Hepatocyte (in vitro differentiated cells): ENCODE data around the gene LBX1.

ENCODE experiments used
- CTCF ChIP-seq: fragments of 200-600 bp; sonication (generic); IDR thresholded peaks from 2 replicates; pipeline ENCODE4 v1.5.1; 2016; ENCODE audit warnings: antibody characterized with exemption, mild to moderate bottlenecking; ENCODE audit not compliant: poor library complexity
- EZH2phosphoT487 ChIP-seq: fragments of 200-600 bp; sonication (generic); IDR thresholded peaks from one replicate; pipeline ENCODE4 v1.6.1; 2018; ENCODE audit warnings: antibody characterized with exemption, mild to moderate bottlenecking, low read depth, moderate library complexity; ENCODE audit not compliant: unreplicated experiment, severe bottlenecking

- TF ChIP-seq CTCF: no peak
- no peak for TF ChIP-seq EZH2phosphoT487
Measured at GRCh38 chr10:101223274-101224059, 5.8 kb downstream of the LBX1 start.
